SK-N-SH treated with all-trans-retinoic acid at 6 μM for 48 hours (cell line): Measurements from ENCODE around the gene TTC23.

Experiments used
- BACH2 ChIP-seq: fragments of 250-450 bp; sonication (Bioruptor Pico); IDR thresholded peaks from 2 replicates; pipeline ENCODE4 v1.9.0; 2021; ENCODE audit warnings: mild to moderate bottlenecking, borderline replicate concordance
- CREB5 ChIP-seq: fragments of 250-450 bp; sonication (Bioruptor Pico); IDR thresholded peaks from 2 replicates; pipeline ENCODE4 v1.5.1; 2020; ENCODE audit warnings: low read depth, mild to moderate bottlenecking, moderate library complexity
- CSRNP3 ChIP-seq: fragments of 250-450 bp; sonication (Bioruptor Pico); IDR thresholded peaks from 2 replicates; pipeline ENCODE4 v1.5.1; 2021; ENCODE audit warnings: mild to moderate bottlenecking, moderate library complexity
- ESRRG ChIP-seq: fragments of 250-450 bp; sonication (Bioruptor Pico); IDR thresholded peaks from 2 replicates; pipeline ENCODE4 v1.6.1; 2021; ENCODE audit warnings: mild to moderate bottlenecking
- ISL1 ChIP-seq: fragments of 250-450 bp; sonication (Bioruptor Pico); IDR thresholded peaks from 2 replicates; pipeline ENCODE4 v2.1.2; 2022; ENCODE audit warnings: mild to moderate bottlenecking, moderate library complexity
- ZNF565 ChIP-seq: fragments of 450-650 bp; formaldehyde crosslinking; conservative IDR thresholded peaks from 2 replicates; pipeline ENCODE4 v1.5.0; 2020; ENCODE audit warnings: low read depth, mild to moderate bottlenecking, moderate library complexity
- ZNF70 ChIP-seq: fragments of 450-650 bp; formaldehyde crosslinking; IDR thresholded peaks from 2 replicates; pipeline ENCODE4 v1.5.0; 2020; ENCODE audit warnings: mild to moderate bottlenecking, moderate library complexity
- ZNF8 ChIP-seq: fragments of 450-650 bp; formaldehyde crosslinking; IDR thresholded peaks from 2 replicates; pipeline ENCODE4 v1.5.0; 2020; ENCODE audit warnings: mild to moderate bottlenecking, moderate library complexity

GRCh38 chr15:99101501-99101900 is 147.9 kb downstream of the TTC23 start:
- no peak for TF ChIP-seq ESRRG (CRISPR knock-in tag)
- TF ChIP-seq BACH2 (CRISPR knock-in tag): no peak
- no peak for TF ChIP-seq ZNF8 (CRISPR knock-in tag)
- TF ChIP-seq ISL1 (CRISPR knock-in tag): no peak
- no peak for TF ChIP-seq ZNF70 (CRISPR knock-in tag)
- TF ChIP-seq CSRNP3 (CRISPR knock-in tag): no peak
- TF ChIP-seq ZNF565 (CRISPR knock-in tag): no peak
- no peak for TF ChIP-seq CREB5
